Omental fat pad (tissue), 4 donors: ENCODE measurements around the gene MN1. TPM values are rescaled to one million over a fixed set of nuclear protein-coding genes. Genes with fewer than 3 reads are reported as not detected.

ENCODE experiments used
- ATAC-seq: fragments of 150-250 bp; one replicate; pipeline ENCODE4 v1.9.1; 2016; ENCODE audit warnings: mild to moderate bottlenecking, moderate library complexity; ENCODE audit not compliant: low FRiP score
- DNase-seq: peaks from one replicate; pipeline ENCODE4 v3.0.0-alpha.2; 2019; ENCODE audit warnings: low spot score
- CTCF ChIP-seq, 3 donors: fragments of 450-650 bp; IDR thresholded peaks; one replicate each; pipeline ENCODE4 v1.5.1; 2016 to 2017; ENCODE audit warnings: antibody characterized with exemption in 3 of 3, mild to moderate bottlenecking in 3 of 3, moderate library complexity in 2 of 3
- total RNA-seq, 4 donors: library from RNA; depleted of rRNA; stranded (reverse); fragments of >200 nt; gene quantifications; one replicate each; pipeline ENCODE4 v1.1.0, GENCODE V29; 2016

MN1 gene
- total RNA-seq, 4 donors from 2014 or later = 4.8 to 16.5 (median 8.9) TPM

GRCh38 chr22:27790376-27791158, 11.0 kb downstream of the MN1 start:
- ATAC-seq = no peak
- DNase-seq = no peak
- no peak for TF ChIP-seq CTCF (IDR thresholded peaks at IDR 0.05)

- TF ChIP-seq CTCF (IDR thresholded peaks at IDR 0.05) = no peak
- no peak for ATAC-seq
- DNase-seq = no peak
These were observed 12.9 kb downstream of the MN1 start for GRCh38 chr22:27788500-27789288.

- TF ChIP-seq CTCF (IDR thresholded peaks at IDR 0.05) = no peak
- DNase-seq (no peak), ATAC-seq (no peak)
These were observed 14.6 kb downstream of the MN1 start for GRCh38 chr22:27786965-27787364.

- TF ChIP-seq CTCF (IDR thresholded peaks at IDR 0.05) = no peak
- ATAC-seq = no peak
- DNase-seq = no peak
These were observed 15.1 kb downstream of the MN1 start for GRCh38 chr22:27786291-27786932.

- no peak for TF ChIP-seq CTCF (IDR thresholded peaks at IDR 0.05)
- DNase-seq (no peak), ATAC-seq (no peak)
These were observed 15.7 kb downstream of the MN1 start for GRCh38 chr22:27785831-27786230.

GRCh38 chr22:27784120-27784475, 17.5 kb downstream of the MN1 start:
- no peak for TF ChIP-seq CTCF (IDR thresholded peaks at IDR 0.05)

More at GRCh38 chr22:27784120-27784475, 17.5 kb downstream of the MN1 start:
- no peak for ATAC-seq
- no peak for DNase-seq
